HG03378 (cell line): Measurements from ENCODE around the gene C3orf80.
"Not testable (repeated sequence)": the region's sequence is repeated elsewhere in the genome, so short reads cannot be mapped to it uniquely, and the experiment has no call there.

ENCODE experiments used
- ATAC-seq: cut with Tn5 transposase; IDR thresholded peaks from one replicate; pipeline ENCODE4 v1.9.1; 2021; ENCODE audit warnings: mild to moderate bottlenecking, moderate library complexity; ENCODE audit not compliant: unreplicated experiment

The C3orf80 gene

GRCh38 chr3:160210799-160211221, 14.4 kb upstream of the C3orf80 start:
- no peak for ATAC-seq

- no peak for ATAC-seq
Measured at GRCh38 chr3:160213191-160213590, 12.0 kb upstream of the C3orf80 start.

- no peak for ATAC-seq
Measured at GRCh38 chr3:160217675-160218074, 7.5 kb upstream of the C3orf80 start.

- no peak for ATAC-seq
Measured at GRCh38 chr3:160218136-160218535, 7.1 kb upstream of the C3orf80 start.

GRCh38 chr3:160220038-160220437, 5.2 kb upstream of the C3orf80 start:
- ATAC-seq, result no peak

- ATAC-seq, result no peak
Measured at GRCh38 chr3:160221019-160221418, 4.2 kb upstream of the C3orf80 start.

GRCh38 chr3:160224256-160224655, 966 bp upstream of the C3orf80 start:
- no peak for ATAC-seq

GRCh38 chr3:160224811-160225175, 429 bp upstream of the C3orf80 start:
- no peak for ATAC-seq

GRCh38 chr3:160226026-160226907, 1.0 kb downstream of the C3orf80 start:
- peak; percentile 24 for ATAC-seq

GRCh38 chr3:160227419-160227818, 2.2 kb downstream of the C3orf80 start:
- no peak for ATAC-seq

- ATAC-seq, result no peak
Measured at GRCh38 chr3:160232014-160232413, 6.8 kb downstream of the C3orf80 start.

- not testable (repeated sequence) for ATAC-seq
Measured at GRCh38 chr3:160240719-160241118, 15.5 kb downstream of the C3orf80 start.

- ATAC-seq, result no peak
Measured at GRCh38 chr3:160245261-160245800, 20.1 kb downstream of the C3orf80 start.

- no peak for ATAC-seq
Measured at GRCh38 chr3:160247766-160248165, 22.5 kb downstream of the C3orf80 start.

- no peak for ATAC-seq
Measured at GRCh38 chr3:160253298-160253697, 28.1 kb downstream of the C3orf80 start.

GRCh38 chr3:160257606-160258005, 32.4 kb downstream of the C3orf80 start:
- ATAC-seq, result no peak

- ATAC-seq, result no peak
Measured at GRCh38 chr3:160259589-160259988, 34.4 kb downstream of the C3orf80 start.

- ATAC-seq, result no peak
Measured at GRCh38 chr3:160260587-160261270, 35.5 kb downstream of the C3orf80 start.

- ATAC-seq, result no peak
Measured at GRCh38 chr3:160265088-160265487, 39.9 kb downstream of the C3orf80 start.
